ENCODE data around the gene ZNF808.
A peak's percentile ranks its signal among the peaks of the same experiment; 100 is the strongest.
"Not testable (repeated sequence)": the region's sequence is repeated elsewhere in the genome, so short reads cannot be mapped to it uniquely, and the experiment has no call there.

Gene ZNF808

DNA sequence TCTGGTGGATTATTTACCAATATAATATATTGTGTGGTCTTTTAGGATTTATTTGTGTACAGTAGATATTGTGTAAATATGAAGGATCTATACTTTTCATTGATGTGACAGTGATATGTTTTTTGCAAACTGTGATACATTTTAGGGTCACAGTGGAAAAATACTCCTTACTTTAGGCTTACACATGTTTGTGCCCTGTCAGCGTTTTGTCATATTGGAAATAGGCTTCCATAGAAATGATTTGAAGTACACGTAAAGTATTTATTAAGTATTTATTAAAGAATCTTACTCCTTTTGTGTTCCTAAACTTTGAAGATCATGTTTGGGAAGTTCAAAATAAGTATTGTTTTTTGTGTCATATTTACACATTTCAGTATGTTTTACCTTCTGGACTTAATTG, 5.0 kb downstream of the ZNF808 start:
- TF ChIP-seq CTCF (IDR thresholded peaks at IDR 0.05; ENCODE audit: insufficient read depth, low read depth, low read length, missing control alignments) = no peak
- no peak overlapping the region for H3K4me3 ChIP-seq (ENCODE audit: low read length)
- DNase-seq (ENCODE audit: low read depth) = no peak

DNA sequence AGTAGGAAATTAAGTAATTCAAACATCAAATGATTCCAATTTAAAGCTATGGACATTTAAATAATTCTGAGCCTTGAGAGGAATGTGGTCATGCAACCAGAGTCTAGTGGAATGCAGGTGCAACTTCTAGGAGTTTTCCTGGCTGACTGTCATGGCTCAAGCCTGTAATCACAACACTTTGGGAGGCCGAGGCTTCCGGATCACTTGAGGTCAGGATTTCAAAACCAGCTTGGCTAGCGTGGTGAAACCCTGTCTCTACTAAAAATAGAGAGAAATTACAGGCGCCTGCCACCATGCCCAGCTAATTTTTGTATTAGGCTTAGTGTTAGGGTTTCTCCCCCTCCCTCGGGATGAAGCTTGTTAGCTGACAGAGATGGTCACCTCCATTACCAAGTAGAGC, 6.4 kb downstream of the ZNF808 start:
- DNase-seq (ENCODE audit: low read depth) = peak; percentile 29

DNA sequence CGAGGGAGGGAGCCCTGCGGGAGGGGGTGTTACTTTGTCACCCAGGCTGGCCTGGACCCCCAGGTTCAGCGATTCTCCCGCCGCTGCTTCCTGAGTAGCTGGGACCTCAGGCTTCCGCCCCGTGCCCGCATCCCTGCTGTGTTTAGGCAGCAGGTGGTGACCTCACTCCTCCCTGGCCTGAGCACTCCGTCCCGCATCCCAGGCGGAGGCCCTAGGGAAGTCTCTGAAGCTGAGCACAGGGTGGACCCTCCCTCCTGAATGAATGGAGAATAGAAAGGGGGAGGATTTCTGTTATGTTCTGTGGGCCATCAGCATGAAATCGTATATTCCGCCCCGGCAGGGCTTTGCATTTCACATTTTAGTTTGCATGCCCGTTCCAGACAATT, 7.9 kb downstream of the ZNF808 start:
- peak overlapping the region; percentile 65 for H3K4me3 ChIP-seq (ENCODE audit: low read length)
- not testable (repeated sequence) for DNase-seq (ENCODE audit: low read depth)

More for the DNA sequence above, 6.4 kb downstream of the ZNF808 start:
- no peak for TF ChIP-seq CTCF (IDR thresholded peaks at IDR 0.05; ENCODE audit: insufficient read depth, low read depth, low read length, missing control alignments)
- H3K4me3 ChIP-seq (ENCODE audit: low read length) = no peak overlapping the region

DNA sequence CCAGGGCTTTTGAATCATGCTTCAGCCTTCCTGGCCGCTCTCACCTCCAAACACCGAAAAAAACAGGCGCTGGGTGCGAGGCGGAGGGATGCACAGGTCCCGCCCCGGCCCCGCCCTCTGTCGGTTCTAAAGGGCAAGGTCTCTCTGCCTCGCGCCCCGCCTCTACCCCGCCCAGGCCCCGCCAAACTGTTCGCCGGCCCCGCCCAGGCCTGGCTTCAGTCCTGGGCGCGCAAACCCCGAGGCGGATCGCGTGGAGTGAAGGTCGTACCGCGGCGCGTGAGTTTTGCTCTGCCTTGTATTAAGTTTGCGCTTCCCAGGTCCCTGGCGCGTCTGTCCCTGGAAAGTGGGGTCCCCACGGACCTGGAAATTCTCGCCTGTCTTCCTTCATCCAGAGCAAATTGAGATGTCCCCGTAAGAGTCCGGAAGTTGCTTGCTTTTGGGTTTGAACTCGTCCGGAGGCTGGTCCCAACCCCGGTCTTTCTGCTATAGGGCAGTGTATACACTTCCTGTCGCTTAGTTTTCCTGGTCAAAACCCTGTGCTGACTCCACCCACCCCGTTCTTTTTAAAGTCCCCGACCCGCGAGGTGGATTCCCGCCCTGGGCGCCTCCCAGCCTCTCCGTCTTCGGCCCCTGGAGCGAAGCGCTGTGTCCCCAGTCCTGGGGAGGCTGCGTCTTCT, 8.4 kb downstream of the ZNF808 start:
- H3K4me3 ChIP-seq (ENCODE audit: low read length) = peak overlapping the region; percentile 65
- TF ChIP-seq CTCF (IDR thresholded peaks at IDR 0.05; ENCODE audit: insufficient read depth, low read depth, low read length, missing control alignments) = no peak
- peak; percentile 88 for DNase-seq (ENCODE audit: low read depth)

DNA sequence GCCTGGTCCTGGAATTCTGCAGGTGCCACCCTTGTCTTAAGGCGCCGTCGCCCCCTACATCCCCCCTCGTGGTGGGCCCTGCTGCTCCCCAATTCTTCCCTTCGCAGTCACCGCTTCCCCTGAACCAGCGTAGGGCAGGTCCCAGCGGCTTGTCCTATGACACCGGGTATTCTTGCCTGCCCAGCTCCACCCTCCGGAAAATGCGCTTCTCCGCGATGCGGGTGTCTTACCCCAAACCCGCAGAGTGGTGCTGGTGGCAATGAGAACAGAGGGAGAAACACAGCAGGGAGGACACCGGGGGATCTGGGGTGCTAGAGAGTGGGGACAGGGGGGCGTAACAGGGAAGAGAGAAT, 9.0 kb downstream of the ZNF808 start:
- peak overlapping the region; percentile 65 for H3K4me3 ChIP-seq (ENCODE audit: low read length)
- no peak for TF ChIP-seq CTCF (IDR thresholded peaks at IDR 0.05; ENCODE audit: insufficient read depth, low read depth, low read length, missing control alignments)
- DNase-seq (ENCODE audit: low read depth) = no peak

GRCh38 chr19:52538815-52539214, 11.3 kb downstream of the ZNF808 start:
- DNase-seq (ENCODE audit: low read depth); H3K4me3 ChIP-seq (ENCODE audit: low read length): not testable (repeated sequence)

DNA sequence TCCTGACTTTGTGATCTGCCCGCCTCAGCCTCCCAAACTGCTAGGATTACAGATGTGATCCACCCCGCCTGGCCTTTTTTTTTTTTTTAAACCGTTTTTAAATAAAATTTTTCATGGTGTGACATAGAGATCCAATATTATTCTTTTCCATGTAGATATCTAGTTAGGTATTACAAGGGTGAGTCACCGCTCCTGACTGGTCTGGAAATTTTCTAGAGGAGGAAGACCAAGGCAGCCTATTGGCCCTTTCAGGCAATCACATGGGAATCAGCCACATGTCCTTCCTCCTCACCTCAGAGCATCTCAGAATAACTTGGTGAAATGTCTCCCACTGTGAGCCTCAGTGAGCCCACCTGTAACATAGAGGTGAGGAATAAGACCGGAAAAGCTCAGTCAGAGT, 13.7 kb downstream of the ZNF808 start:
- not testable (repeated sequence) for DNase-seq (ENCODE audit: low read depth); H3K4me3 ChIP-seq (ENCODE audit: low read length)

DNA sequence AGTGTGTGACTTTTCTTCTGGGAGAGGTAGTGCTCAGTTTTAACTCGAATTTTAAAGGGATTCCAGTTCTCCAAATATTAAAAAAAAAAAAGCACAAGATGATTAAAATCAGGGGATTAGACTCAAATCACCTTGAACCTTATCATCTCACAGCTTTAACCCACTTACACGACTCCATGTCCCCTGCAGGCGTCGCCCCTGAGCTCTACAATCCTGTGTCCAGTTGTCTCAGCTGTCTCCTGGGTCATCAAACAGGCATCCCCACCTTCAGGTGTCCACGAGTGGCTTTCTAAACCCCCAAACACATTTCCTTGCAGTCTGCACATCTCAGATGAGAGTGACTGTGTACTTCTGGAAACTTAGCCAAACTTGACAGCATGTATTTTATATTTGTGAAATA, 14.1 kb downstream of the ZNF808 start:
- H3K4me3 ChIP-seq (ENCODE audit: low read length) = no peak overlapping the region
- no peak for DNase-seq (ENCODE audit: low read depth)

DNA sequence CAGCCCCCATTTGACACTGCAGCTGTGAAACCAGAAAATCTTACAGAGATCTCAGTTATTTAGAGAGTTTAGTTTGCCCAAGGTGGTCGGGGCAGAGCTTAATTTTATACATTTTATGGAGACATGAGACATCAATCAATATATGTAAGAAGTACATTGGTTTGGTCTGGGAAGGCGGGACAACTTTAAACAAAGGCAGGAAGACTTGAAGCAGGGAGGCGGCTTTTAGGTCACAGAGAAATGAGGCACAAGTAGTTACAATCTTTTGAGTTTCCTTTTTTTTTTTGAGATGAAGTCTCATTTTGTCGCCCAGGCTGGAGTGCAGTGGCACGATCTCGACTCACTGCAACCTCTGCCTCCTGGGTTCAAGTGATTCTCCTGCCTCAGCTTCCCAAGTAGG, 15.1 kb downstream of the ZNF808 start:
- H3K4me3 ChIP-seq (ENCODE audit: low read length) = not testable (repeated sequence)

More for the DNA sequence above, 14.1 kb downstream of the ZNF808 start:
- no peak for TF ChIP-seq CTCF (IDR thresholded peaks at IDR 0.05; ENCODE audit: insufficient read depth, low read depth, low read length, missing control alignments)

More for the DNA sequence above, 15.1 kb downstream of the ZNF808 start:
- not testable (repeated sequence) for DNase-seq (ENCODE audit: low read depth)
